Stimulated activated naive B cell treated with anti-CD40 and anti-IgM and Interleukin-4, amounts not matched to agents 10 μg/mL and 1 μg/mL and 100 μg/mL, for 72 hours (primary cell): ENCODE results near the gene TRAF4.
"Not testable (repeated sequence)": the region's sequence is repeated elsewhere in the genome, so short reads cannot be mapped to it uniquely, and the experiment has no call there.

Experiments used
- ATAC-seq, 2 donors: fragments of 150-1000 bp; cut with Tn5 transposase; replicated peaks; 2 replicates each; pipeline ENCODE4 v1.10.0; 2021; ENCODE audit warnings: moderate library complexity in 1 of 2
- DNase-seq: peaks from one replicate; pipeline ENCODE4 v3.0.0; 2021
- H3K27ac Mint-ChIP-seq: one replicate; pipeline ENCODE4 v1.8.0; 2022; ENCODE audit warnings: mild to moderate bottlenecking, mixed read lengths
- H3K27me3 Mint-ChIP-seq, 2 donors: one replicate each; pipeline ENCODE4 v1.8.0; 2022; ENCODE audit warnings: mixed read lengths in 2 of 2
- H3K36me3 Mint-ChIP-seq, 2 donors: one replicate each; pipeline ENCODE4 v1.8.0; 2022; ENCODE audit warnings: mixed read lengths in 2 of 2, mild to moderate bottlenecking in 1 of 2
- H3K4me1 Mint-ChIP-seq, 2 donors: one replicate each; pipeline ENCODE4 v1.8.0; 2022; ENCODE audit warnings: mixed read lengths in 2 of 2, mild to moderate bottlenecking in 1 of 2
- H3K4me3 Mint-ChIP-seq, 2 donors: one replicate each; pipeline ENCODE4 v1.8.0; 2022; ENCODE audit warnings: mild to moderate bottlenecking in 2 of 2, mixed read lengths in 2 of 2, moderate library complexity in 1 of 2
- H3K9me3 Mint-ChIP-seq, 2 donors: one replicate each; pipeline ENCODE4 v1.8.0; 2022; ENCODE audit warnings: mixed read lengths in 2 of 2, mild to moderate bottlenecking in 1 of 2

TRAF4 gene

GRCh38 chr17:28722417-28723158 lies 21.2 kb upstream of the TRAF4 start:
- Mint-ChIP-seq H3K27ac (peak overlapping the region; percentile 100), H3K4me1 (peaks cover 56 to 69% of the 10 kb centered on the region in 2 donors), H3K36me3 (peaks cover 45 to 69% of the 10 kb centered on the region in 2 donors), H3K4me3 (peak overlapping the region; percentile 99 to 100), H3K9me3 (no peaks in the 10 kb centered on the region), H3K27me3 (no peaks in the 10 kb centered on the region)
- DNase-seq (no peak), ATAC-seq (no peak)

DNA sequence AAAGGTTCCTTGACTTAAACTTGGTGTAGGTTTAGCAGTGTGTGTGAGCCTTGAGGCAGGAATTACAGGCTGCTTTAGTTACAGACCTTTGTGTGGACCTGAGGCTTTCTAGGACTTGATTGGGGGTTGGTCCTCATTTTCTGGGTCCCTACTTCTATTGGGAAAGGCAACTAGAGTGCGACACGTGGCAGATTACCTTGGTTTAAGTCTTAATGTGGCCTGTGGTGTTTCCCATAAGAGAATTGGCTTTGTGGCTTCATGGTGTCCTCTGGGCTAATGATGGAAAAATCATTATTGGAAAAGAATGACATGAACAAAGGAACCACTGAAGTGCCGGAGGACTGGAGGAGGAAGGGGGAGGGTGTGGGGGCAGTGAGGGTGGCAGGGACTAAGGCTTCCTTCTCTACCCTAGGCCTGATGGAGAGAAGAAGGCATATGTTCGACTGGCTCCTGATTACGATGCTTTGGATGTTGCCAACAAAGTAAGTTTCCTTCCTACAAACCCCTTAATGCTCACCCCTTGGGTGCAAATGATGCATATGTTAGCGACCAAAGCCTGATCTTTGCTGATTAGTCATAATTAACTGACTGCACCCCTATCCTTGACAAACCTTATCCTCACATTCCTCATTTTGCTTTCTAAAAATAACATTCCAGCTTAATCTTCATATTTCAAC lies 20.5 kb upstream of the TRAF4 start:
- peak overlapping the region; percentile 59 for H3K27ac Mint-ChIP-seq
- no peaks in the 10 kb centered on the region for H3K27me3 Mint-ChIP-seq

GRCh38 chr17:28723836-28724499 lies 19.8 kb upstream of the TRAF4 start:
- peak overlapping the region; percentile 97 for H3K27ac Mint-ChIP-seq
- not testable (repeated sequence) for H3K9me3 Mint-ChIP-seq, DNase-seq, ATAC-seq, H3K27me3 Mint-ChIP-seq
- H3K4me1 Mint-ChIP-seq: peaks cover 49 to 69% of the 10 kb centered on the region in 2 donors
- H3K36me3 Mint-ChIP-seq: peaks cover 45 to 66% of the 10 kb centered on the region in 2 donors
- peak overlapping the region; percentile 99 for H3K4me3 Mint-ChIP-seq

More for the DNA sequence above, 20.5 kb upstream of the TRAF4 start:
- DNase-seq (no peak), ATAC-seq (no peak)
- H3K36me3 Mint-ChIP-seq: peaks cover 45 to 68% of the 10 kb centered on the region in 2 donors
- peak overlapping the region; percentile 99 for H3K4me3 Mint-ChIP-seq
- H3K4me1 Mint-ChIP-seq: peaks cover 52 to 70% of the 10 kb centered on the region in 2 donors
- no peaks in the 10 kb centered on the region for H3K9me3 Mint-ChIP-seq

GRCh38 chr17:28724500-28725165 lies 19.2 kb upstream of the TRAF4 start:
- Mint-ChIP-seq H3K27ac (peak overlapping the region; percentile 97), H3K27me3 (no peaks in the 10 kb centered on the region), H3K4me3 (peak overlapping the region; percentile 98 to 99), H3K4me1 (peaks cover 50 to 70% of the 10 kb centered on the region in 2 donors), H3K9me3 (peaks cover 0 to 2% of the 10 kb centered on the region in 2 donors), H3K36me3 (peaks cover 46 to 67% of the 10 kb centered on the region in 2 donors)
- peak; percentile 43 for DNase-seq
- no peak for ATAC-seq

DNA sequence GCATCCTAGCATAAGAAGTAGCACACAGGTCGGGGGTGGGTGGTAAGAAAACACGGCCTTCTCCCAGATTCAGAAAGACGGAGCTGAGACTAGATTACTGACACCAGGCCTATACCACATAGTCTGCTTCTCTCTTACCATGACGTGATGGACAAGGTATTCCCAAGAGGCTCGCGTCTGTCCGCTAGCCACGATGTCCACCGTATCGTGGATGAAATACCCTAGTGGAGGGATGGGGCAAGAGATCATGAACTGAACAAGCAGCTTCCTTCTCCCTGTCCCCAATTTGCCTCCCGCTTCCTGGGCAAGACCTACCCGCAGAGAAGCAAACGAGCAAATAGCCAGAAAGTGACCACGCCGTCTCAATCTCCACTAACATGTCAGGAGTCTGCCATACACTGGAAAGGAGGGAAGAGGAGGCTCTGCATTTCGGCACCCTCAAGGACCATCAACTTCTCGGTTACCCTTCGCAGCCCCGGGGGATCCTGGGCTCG lies 18.6 kb upstream of the TRAF4 start:
- no peaks in the 10 kb centered on the region for H3K27me3 Mint-ChIP-seq
- DNase-seq (no peak), ATAC-seq (no peak)
- peaks cover 0 to 2% of the 10 kb centered on the region in 2 donors for H3K9me3 Mint-ChIP-seq
- H3K36me3 Mint-ChIP-seq: peaks cover 41 to 64% of the 10 kb centered on the region in 2 donors
- peak overlapping the region; percentile 97 for H3K27ac Mint-ChIP-seq
- peak overlapping the region; percentile 98 to 99 for H3K4me3 Mint-ChIP-seq
- H3K4me1 Mint-ChIP-seq: peaks cover 50 to 73% of the 10 kb centered on the region in 2 donors

DNA sequence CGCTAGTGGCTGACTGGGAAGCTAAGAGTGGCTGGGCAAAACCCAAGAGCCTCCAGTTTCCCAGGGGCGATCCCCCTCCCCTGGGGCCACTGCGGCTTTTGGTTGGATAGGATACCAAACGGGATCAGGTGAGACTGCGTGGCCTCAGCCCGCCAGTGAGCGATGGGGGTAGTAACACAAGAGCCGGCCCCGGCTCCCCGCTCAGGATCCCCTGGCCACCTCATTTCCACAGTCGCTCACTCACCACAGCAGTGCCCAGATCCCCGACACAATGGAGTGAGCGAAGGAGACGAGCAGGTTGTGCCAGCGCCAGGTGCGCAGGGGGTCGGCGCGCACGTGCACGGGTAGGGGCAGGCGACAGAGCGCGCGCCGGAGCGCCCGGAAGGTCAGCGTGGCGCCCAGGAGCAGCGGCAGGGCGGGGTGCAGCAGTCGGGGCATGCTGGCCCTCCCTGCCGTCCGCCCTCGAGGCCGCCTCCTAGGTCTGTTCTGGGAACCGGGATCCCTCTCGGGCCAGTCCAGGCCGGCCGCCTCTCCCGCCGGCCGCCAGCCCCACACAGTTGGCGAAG lies 18.1 kb upstream of the TRAF4 start:
- no peaks in the 10 kb centered on the region for H3K27me3 Mint-ChIP-seq
- ATAC-seq: peak; percentile 1 to 2
- DNase-seq: peak; percentile 63
- H3K4me1 Mint-ChIP-seq: peaks cover 47 to 69% of the 10 kb centered on the region in 2 donors
- H3K4me3 Mint-ChIP-seq: peak overlapping the region; percentile 98 to 99
- H3K36me3 Mint-ChIP-seq: peaks cover 36 to 58% of the 10 kb centered on the region in 2 donors
- peaks cover 0 to 2% of the 10 kb centered on the region in 2 donors for H3K9me3 Mint-ChIP-seq
- peak overlapping the region; percentile 97 for H3K27ac Mint-ChIP-seq

GRCh38 chr17:28726226-28726626 lies 17.6 kb upstream of the TRAF4 start, which contains the start of gene TLCD1:
TLCD1 (minus strand) TSS chr17:28726233; CDS start chr17:28726097, 136 bp downstream.
- H3K4me1 Mint-ChIP-seq: peaks cover 47 to 68% of the 10 kb centered on the region in 2 donors
- H3K9me3 Mint-ChIP-seq: peaks cover 0 to 2% of the 10 kb centered on the region in 2 donors
- H3K36me3 Mint-ChIP-seq: peaks cover 31 to 54% of the 10 kb centered on the region in 2 donors
- H3K4me3 Mint-ChIP-seq: peak within 1 kb of the TSS; percentile 98 to 99
- H3K27ac Mint-ChIP-seq: peak within 1 kb of the TSS; percentile 97
- no peaks in the 10 kb centered on the region for H3K27me3 Mint-ChIP-seq
- peak; percentile 32 to 37 for ATAC-seq
- peak; percentile 82 for DNase-seq

DNA sequence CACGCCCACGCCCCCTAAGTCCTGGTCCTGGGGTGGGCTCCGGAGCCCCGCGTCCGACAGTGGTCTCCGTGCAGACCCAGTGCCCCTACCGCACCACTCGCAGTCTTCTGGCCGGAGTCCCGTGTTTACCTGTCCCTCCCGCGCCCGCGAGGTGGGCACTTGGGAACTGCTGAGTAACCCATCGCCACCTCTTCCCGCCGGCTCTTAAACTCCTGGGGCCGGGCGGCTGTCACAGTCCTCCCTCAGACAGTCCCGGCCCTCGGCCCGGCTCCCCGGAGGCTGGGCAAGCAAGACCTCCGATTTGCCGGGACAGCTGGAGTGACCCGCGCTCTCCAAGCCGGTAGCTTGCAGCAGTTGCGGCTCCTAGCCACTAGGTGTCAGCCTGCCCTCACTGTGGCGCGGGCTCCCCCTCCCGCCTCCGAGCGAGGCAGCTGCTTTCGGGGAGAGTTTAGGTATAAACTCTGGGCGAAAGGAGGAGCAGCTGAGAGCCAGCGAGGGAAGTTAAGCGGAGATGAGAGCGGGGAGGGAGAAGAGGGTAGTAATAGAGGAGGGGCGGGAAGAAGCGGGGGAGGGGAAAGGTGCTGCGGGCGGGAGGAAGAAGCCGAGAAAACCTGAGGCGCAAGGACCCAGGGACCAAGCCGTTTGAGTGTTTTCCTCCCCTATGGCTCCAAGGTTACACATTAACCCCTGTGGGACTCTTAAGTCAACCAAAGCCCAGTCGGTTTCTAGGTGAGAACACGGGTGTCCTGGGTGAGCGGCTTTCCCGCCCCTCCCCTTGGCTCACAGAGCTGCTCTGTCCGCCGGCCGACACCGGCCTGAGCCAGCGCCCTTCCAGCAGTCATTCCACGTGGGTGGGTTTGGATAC lies 17.0 kb upstream of the TRAF4 start:
- peaks cover 47 to 73% of the 10 kb centered on the region in 2 donors for H3K4me1 Mint-ChIP-seq

DNA sequence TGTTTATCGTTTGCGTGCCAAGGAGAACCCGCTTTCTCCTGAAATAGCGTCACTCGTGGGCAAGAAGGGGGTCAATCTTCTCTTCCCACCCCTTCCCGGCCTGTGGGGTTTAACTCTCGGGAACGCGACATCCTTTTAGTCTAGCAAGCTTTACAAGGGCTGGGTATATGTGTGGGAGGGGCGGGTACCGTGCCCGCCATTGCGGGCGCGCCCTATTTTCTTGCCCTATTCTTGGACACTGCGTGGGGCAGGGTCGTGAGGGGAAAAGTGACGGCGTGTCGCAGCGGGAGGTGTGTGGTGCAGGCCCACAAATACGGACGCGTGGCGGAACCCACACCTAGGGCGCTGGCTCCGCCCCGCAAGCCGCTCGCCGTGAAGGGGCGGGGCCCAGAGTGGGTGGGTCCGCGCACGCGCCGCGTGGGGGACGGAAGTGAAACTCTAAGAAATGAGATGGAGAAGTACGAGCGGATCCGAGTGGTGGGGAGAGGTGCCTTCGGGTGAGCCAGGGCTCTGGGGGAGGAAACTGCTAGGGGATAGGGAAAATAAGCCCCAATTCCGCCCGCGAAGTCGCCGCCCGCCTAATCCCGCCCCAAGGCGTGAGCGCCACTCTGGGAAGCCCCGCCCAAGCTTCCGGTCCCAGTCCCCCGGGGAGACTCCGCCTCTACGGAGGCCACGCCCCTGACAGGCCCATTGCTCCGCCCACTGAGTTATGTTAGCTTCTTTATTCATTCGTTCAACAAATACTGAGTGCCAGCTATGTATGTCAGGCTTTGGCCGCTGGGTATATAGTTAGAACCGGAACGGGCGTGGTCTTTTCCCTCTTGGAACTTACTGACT lies 15.2 kb upstream of the TRAF4 start, which contains the start of gene NEK8:
NEK8 (plus strand) TSS at position 425 of the 837 bp plus-strand sequence; CDS start at position 451, 26 bp downstream.
- Mint-ChIP-seq H3K27me3 (no peaks in the 10 kb centered on the region), H3K27ac (peak within 1 kb of the TSS; percentile 97), H3K9me3 (peaks cover 0 to 2% of the 10 kb centered on the region in 2 donors), H3K36me3 (peaks cover 20 to 32% of the 10 kb centered on the region in 2 donors), H3K4me3 (peak within 1 kb of the TSS; percentile 98 to 99), H3K4me1 (peaks cover 43 to 76% of the 10 kb centered on the region in 2 donors)
- ATAC-seq: peak; percentile 48 to 55
- peak; percentile 97 for DNase-seq

More for the DNA sequence above, 17.0 kb upstream of the TRAF4 start:
- peak; percentile 94 for DNase-seq
- H3K36me3 Mint-ChIP-seq: peaks cover 26 to 47% of the 10 kb centered on the region in 2 donors
- peak overlapping the region; percentile 98 to 99 for H3K4me3 Mint-ChIP-seq
- peak; percentile 36 to 40 for ATAC-seq
- no peaks in the 10 kb centered on the region for H3K27me3 Mint-ChIP-seq
- peak overlapping the region; percentile 97 for H3K27ac Mint-ChIP-seq
- H3K9me3 Mint-ChIP-seq: peaks cover 0 to 2% of the 10 kb centered on the region in 2 donors

- Mint-ChIP-seq H3K4me1 (peaks cover 41 to 76% of the 10 kb centered on the region in 2 donors), H3K27ac (no peak overlapping the region), H3K9me3 (peaks cover 0 to 2% of the 10 kb centered on the region in 2 donors), H3K36me3 (peaks cover 17 to 28% of the 10 kb centered on the region in 2 donors), H3K27me3 (no peaks in the 10 kb centered on the region), H3K4me3 (peak overlapping the region; percentile 40 to 98)
- ATAC-seq (no peak), DNase-seq (no peak)
Measured at GRCh38 chr17:28729950-28730330, 13.9 kb upstream of the TRAF4 start.

DNA sequence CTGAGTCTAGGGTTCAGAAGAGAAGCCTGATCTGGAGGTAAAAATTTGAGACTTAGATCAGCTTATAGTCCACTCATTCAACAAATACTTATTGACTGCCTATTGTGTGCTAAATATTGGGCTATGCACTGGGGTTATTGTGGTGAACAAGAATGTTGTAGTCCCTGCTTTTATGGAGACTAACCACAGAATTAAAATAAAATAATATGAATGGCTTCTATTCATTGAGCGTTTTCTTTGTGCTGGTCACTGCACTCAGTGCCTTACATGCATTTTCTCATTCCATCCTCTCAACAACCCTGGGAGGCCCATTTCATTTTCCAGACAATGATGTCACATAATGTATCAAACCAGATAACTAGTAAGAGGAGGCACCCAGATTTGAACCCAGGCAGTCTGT lies 10.5 kb upstream of the TRAF4 start:
- Mint-ChIP-seq H3K4me1 (peaks cover 47 to 78% of the 10 kb centered on the region in 2 donors), H3K9me3 (peaks cover 0 to 2% of the 10 kb centered on the region in 2 donors), H3K36me3 (peaks cover 31 to 32% of the 10 kb centered on the region in 2 donors), H3K27ac (no peak overlapping the region), H3K4me3 (no peak overlapping the region), H3K27me3 (no peaks in the 10 kb centered on the region)
- no peak for DNase-seq
- ATAC-seq: no peak
